M059J (cell line): ENCODE results near the gene HCN4. TPM values are rescaled to one million over a fixed set of nuclear protein-coding genes. Genes with fewer than 3 reads are reported as not detected.

ENCODE experiments used
- DNase-seq: peaks from one replicate; pipeline ENCODE4 v3.0.0-alpha.2; 2012; ENCODE audit warnings: low read depth
- total RNA-seq: library from RNA; depleted of rRNA; stranded (reverse); fragments of >200 nt; shearing (Covaris generic); gene quantifications from 2 replicates; pipeline ENCODE4 v1.2.3, GENCODE V29; 2014

The HCN4 gene
- total RNA-seq, 1 experiment from 2014 or later, result 0.17 TPM

DNA sequence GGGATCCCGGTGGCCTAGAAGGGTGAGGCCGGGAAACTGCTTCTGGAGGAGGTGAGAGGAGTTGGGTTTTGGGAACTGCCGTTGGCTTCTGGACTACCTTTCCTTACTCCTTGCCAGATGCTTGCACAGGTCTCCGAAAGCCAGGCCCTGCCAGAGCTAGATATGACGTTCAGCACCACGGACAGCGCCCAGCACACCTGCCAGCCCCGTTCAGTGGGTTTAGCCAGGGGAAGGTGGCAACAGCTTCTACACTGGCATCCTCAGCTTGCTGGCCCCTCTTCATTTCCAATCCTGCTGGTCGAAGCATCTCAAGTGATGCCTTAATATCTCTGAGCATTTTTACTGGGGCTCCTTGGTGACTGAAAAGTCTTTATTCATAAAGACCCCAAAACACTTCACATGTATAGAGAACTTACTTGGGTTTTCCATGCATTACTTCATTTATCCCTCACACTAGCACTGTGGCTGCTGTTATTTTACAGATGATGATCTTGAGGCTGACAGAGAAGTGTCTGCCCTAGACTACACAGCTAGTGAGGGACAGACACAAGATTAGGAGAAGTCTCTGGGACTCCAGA, 21.9 kb downstream of the HCN4 start:
- DNase-seq, result peak; percentile 38

DNA sequence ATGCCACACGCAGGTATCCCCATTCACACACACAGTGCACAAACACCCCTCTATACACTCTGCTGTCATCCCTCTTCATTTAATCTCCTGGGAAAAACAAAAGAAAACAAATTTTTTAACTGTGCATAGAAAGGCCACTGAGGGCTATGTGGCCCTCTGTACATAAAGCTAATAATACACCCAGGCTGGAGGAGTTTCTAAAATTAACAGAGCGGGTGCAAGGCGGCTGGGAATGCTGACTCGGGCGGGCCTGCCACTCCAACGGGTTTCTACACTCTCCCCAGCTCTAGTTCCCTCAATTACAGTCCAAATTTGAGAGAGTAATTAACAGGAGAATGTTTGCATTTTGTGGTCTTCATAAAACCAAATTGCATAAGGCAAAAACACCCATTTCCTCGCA, 23.1 kb downstream of the HCN4 start:
- DNase-seq, result no peak

DNA sequence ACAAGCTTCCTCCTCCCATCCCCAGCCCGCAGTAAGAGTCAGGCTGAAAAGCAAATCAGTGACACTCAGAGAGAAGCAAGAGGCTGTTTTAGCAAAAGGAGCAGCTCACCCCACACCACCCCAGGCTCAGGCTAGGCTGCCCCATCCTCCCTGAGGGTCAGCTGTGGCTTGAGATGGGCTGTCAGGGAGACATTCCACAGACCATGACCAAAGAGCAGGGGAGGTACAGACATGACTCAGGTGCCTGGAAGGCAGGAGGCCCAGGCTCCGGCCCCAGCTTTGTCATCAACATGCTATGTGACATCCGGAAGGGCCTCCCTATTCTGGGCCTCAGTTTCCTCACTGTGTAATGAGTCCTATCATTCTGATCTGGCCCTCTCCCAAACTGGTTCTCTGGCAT, 24.7 kb downstream of the HCN4 start:
- peak; percentile 80 for DNase-seq

DNA sequence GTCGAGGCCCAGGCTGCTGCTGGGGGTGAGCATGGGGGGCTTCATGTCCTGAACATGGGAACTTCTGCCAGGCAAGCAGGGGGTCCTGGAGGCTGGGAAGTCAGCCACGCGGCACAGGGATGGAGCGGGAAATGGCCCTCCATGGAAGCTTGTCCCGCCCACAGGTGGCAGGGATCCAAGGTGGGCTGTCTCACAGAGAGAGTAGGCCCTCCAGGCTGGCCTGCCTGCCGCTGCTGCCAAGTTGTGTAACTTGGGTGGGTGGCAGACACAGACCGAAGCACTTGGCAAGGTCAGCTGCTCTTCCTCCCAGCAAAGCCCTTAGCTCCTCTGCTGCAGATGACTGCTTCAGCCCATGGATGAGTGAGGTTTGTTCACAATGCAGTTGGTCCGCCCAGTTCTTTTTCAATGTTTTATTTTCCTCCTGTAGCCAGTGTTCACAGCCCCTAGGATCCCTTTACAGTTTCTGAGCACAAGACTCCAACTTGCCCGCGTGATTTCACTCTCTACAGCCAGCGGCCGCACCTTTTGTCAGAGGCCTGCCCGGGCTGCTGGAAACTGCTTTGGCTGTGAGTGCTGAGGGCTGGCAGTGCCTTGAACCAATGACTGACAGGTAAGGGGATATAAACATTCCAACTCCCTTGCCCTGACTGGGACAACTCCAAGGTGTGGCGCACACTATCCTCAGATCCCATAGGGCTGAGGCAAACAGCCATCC, 26.7 kb downstream of the HCN4 start:
- peak; percentile 18 for DNase-seq

DNA sequence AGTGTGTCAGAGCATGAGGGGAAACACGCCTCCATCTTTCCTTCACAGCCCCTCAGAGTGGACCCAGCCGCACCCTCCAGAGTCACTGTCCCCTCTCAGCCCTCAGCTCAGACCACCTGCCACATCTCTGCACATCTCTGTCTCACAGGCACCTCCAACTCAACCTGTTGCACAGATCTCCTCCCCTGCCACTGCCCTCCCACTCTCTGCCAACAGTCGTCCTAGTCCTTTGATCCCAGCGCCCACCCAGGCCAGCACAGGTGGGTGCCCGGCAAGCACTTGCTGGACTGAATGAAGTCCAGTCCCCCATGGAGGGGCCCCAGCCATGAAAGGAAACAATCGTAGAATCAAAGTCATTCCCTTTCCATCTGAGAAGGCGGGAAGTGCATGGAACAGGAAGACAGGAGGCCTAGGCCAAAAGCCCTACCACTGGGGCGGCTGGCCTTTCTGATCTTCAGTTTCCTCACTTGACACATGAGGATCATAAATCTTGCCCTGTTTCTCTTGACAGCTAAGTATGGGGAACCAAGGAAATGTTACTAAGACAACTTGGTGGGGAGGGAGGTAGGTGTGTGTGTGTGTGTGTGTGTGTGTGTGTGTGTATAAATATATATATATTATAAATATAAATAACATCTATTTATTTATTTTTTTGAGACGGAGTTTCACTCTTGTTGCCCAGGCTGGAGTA, 28.1 kb downstream of the HCN4 start:
- DNase-seq, result no peak

DNA sequence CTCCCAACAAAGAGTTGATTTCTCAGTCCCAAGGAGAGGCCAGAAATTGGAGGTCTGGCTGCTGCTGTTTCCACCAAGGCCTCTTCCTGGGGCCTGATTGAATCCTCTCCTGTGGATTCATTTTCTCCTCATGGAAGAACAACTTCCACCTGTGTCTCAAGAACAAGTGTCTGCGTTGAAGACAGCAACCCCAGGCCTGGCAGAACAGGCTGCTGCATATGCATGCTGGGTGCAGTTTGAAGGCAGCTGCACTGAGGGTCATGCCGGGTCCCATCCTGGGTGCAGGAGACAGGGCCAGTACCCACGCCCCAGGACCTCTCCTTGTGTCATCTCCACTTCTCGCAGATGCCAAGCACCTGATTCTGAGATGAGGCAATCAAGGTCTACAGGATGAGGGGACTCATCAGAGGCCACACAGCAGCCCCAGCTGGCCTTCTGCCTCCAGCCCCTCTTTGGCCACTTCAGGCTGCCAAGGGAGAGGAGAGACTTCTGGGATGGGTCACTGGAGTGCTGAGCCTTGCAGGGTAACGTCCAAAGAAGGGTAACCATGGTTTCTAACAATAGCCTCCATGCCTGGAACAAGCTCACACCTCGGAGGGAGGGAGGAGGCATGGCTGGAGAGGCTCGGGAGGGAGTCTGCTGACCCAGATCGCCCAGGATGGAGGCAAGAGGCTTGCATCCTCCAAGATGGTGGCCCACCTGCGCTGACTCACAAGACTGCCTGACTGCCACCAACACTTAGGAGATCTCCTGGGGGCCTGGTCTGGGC, 30.0 kb downstream of the HCN4 start:
- no peak for DNase-seq

DNA sequence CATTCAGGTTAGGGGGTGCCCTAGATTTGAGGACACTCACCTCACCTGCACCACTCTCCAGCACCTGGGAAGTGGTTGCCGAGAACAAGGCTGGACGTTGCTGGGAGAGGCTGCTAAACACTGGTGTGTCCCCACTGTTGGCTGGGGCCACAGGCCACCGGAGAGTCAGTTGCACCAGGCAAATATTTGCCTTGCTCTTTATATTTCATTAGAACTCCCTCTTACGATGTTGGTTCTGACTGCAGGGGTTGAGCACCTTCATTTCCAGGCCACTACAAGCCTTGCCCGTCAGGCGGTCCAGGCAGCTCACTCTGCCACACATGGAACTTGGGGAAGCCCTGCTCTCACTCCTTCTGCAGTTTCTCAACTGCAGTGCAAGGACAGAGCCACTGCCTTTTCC, 30.7 kb downstream of the HCN4 start:
- no peak for DNase-seq

DNA sequence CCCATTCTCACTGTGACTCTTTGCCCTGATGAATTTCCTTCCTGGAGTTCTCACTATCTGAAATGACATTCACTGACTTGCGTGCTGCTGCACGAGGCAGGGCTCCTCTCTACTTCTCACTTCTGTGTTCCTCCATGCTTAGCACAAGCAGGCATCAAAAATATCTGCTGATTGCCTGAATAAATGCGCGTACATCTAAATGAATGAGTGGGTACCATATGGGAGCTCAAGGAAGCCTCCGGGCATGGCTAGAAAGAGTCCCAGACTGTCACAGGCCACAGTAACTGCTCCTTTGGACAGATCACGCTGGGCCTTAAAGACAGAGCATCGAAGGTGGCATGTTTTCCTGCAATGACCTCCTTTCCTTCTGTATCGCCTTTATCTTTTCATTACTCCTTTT, 31.6 kb downstream of the HCN4 start:
- DNase-seq, result no peak

DNA sequence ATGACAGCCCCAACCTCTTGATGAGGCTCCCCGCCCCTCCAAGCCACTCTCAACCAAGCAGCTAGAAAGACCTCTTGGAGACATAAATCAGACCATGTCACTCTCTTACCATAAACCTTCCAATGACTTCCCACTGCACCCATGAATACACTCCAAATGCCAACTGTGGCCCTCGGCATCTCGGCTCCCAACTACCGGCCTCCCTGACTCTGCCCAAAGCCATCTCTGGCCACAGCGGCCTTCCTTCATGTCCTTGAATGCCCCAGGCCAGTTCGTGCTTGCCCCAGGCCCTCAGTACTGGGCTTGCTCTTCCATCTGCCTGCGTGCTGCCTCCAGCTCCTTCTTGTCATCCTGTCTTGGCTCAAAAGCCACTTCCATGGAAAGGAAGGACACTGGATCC, 32.0 kb downstream of the HCN4 start:
- DNase-seq, result no peak

DNA sequence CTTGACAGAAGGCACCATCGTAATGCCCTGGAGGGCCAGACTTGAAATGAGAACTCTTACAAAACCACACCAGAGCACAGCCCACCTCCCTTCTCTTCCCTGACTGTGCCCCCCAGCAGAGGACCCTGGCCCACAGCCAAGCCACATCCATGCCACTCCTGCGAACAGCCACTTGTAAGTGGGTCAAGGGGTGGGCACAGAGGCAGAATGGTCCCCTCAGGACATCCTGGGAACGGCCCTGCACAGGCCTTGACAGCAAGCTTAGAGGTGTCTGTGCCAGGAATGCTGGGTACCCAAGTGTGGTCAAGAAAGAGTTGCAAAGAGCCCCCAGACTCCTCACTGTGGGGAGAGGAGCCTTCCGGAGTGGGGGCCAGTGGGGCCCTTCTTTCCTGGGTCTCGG, 33.3 kb downstream of the HCN4 start:
- DNase-seq, result no peak

DNA sequence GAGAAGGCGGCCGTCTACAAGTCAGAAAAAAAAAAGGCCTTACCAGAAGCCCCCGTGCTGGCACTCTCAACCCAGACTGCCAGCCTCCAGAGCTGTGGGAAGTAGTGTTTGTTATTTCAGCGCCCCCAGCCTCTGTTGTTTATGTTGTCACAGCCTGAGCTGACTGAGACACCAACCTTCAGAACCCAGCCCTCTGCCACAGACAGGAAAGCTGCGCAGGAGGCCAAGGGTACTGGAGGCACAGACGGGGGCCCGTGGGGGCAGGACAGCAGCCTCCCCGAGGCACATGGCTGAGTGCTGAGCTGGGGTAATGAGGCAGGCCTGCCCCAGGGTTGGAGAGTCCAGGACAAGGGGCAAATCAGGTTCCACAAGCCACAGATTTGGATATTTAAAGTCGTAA, 33.7 kb downstream of the HCN4 start:
- DNase-seq, result no peak

DNA sequence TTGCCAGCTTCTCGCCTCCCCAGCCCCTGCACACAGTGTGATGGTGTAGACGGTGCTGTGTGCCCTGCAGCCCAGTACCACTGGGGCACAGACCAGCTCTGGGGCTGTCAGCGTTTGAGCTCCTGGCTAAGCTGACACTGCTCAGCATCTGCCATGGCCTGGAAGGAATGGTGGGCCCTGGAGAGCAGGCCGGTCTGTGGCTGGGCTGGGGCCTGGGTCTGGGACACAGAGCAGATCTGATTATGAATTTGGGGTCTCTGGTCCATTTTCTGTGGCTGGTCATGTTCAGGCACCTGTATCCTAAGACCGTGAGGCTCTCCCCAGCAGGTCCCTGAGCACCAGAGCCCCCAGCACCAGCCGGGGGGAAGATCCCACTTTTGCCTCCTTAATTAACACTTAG, 34.7 kb downstream of the HCN4 start:
- DNase-seq, result no peak

DNA sequence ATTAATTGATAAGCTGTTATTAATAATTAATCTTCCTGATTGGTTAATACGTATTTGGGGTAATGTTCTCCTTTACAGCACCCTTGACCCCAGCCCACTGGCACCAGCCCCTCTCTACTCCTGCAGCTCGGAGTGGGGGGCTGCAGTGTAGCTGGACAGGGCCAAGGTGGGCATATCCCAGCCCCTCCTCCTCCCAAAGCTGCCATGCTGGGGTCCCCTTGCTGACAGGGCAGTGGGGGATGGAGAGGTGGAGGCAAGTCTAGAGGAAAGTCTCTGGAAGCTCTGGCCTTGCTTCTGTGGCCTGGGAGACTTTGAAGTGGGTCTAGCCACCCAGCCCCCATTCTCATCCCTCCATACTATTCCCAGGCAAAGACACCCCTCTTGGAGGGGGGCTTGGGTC, 35.8 kb downstream of the HCN4 start:
- no peak for DNase-seq

DNA sequence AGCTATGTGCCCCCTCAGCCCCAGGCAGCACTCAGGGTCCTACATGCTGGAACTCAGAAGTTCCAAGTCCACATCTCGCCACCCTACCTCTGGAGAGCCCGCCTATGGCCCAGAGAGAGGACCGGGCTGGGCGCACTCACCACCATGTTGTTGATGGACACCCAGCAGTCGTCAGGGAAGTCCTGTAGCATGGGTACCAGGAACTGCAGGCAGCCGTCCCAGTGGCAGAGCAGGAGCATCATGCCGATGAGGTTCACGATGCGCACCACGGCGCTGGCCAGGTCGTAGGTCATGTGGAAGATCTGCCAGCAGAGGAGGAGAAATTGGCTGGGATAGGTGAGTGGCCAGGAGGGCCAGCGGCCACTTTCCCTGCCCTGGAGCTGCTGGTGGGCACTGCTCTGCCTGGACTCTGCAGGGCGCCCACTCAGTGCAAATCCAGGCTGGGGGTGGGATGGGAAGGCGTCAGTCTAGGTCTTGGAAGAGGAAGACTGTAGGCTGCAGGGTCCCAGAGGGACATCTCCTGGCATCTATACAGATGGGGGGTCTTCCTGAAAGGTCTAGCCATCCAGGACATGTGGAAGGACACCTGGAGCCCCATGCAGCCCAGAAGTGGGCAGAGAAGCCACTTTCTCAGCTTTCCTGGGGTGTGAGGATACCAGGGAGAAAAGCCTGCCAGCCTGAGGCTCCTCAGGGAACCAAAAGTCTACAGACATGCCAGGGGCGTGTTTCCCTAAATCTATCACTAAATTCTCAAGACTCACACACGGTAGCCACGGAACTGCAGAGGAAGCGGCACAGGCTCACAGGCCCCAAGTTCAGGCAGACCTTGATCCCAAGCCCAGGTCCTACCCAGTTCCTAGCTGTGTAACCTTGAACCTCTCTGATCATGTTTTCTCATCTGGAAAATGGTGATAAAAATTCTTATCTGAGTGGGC, 36.5 kb downstream of the HCN4 start:
- no peak for DNase-seq

DNA sequence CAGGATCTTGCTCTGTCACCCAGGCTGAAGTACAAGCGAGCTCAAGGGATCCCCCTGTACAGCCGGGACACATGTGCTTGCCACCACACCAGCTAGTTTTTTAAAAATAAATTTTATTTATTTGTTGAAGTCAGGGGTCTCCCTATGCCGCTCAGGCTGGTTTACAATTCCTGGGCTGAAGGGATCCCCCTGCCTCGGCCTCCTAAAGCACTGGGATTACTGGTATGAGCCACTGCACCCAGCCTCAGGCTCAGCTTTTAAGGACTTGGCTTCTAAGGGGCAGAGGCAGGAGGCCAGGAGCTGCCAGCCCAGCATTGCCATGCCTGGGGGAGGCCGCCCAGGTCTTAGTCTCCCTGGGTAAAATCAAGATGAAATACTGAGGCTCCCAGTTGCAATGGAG, 37.3 kb downstream of the HCN4 start:
- no peak for DNase-seq

DNA sequence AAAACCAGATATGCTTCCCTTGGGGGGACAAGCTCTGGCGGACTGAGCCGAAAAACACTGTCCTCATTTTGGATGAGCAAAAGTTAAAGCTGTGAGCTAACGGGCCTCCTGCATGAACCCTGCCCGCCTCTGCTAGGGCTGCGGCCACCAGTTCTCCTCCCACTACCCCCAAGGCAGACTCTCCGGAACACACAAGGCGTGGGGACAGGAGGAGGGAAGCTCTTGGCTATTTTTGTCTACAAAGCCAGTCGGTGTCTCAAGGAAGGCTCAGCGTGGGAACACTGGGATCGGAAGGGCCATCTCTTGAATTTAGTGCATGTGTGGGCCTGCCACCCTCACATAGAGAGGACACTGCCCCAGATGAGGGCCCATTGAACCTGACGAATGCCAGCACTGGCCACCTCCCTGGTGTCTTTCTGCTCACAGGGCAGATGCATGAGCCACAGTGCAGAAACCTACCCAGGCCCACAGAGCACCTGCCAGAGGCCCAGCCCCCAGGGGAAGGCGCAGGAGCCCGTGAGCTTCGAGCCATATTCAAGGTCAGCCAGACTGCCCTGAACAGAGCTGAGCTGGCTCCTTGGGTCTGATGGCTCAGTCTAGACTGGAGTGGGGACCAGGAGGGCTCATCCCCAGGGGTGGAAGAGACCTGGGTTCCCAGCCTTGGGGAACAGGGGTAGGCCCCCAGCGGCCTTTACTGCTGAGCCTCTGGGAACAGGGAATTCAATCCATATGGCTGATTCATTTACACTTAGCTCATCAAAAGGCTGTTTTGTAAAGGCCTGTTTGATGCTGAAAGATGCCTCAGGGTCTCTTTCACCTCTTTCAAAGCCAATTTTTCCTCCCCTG, 38.3 kb downstream of the HCN4 start:
- DNase-seq, result no peak

DNA sequence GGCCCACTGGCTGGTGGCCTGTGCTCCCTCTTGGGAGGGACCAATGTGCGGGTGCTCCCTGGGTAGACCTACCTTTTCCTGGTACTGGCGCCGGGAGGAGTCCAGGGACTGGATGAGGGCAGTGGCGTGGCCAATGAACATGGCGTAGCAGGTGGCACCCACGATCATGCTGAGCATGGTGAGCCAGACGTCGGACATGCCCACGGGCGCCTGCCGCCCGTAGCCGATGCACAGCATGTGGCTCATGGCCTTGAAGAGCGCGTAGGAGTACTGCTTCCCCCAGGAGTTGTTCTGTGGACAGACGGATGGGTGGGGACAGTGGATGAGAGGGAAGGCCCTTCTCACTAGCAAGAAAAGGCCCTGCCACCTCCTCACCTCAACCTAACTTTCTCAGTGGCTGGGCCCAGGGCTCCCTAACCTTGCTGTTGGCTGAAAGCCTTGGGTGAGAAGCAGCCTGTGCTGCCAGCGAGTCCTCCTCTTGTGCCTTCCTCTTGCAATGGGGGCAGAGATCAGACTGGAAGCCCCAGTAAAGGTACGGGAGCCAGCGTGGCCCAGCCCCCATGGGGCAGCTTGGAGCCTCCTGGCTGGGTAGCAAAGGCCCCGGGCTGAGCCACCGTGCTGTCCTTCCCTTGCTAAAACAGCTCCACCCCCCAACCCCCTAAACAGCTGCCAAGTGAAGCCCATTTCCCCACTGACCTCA, 39.1 kb downstream of the HCN4 start:
- DNase-seq, result no peak

DNA sequence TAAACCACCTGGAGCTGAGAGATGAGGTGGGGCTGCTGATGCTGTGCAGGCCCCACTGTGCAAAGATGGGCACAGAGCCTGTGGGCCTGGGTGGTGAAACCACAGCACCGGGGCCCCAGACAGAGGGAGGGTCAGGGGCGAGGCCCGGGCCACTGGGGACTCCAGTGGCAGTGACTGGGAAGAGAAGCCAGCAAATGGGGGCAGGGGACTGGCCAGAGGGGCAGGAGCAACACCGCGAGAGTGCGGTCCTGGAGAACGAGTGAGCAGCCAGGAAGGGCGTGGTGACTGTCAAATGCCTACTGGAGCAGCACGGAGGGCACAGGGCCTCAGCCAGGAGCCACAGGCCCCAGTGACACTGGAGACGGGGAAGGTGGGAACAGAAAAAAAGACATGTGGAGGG, 39.8 kb downstream of the HCN4 start:
- no peak for DNase-seq

DNA sequence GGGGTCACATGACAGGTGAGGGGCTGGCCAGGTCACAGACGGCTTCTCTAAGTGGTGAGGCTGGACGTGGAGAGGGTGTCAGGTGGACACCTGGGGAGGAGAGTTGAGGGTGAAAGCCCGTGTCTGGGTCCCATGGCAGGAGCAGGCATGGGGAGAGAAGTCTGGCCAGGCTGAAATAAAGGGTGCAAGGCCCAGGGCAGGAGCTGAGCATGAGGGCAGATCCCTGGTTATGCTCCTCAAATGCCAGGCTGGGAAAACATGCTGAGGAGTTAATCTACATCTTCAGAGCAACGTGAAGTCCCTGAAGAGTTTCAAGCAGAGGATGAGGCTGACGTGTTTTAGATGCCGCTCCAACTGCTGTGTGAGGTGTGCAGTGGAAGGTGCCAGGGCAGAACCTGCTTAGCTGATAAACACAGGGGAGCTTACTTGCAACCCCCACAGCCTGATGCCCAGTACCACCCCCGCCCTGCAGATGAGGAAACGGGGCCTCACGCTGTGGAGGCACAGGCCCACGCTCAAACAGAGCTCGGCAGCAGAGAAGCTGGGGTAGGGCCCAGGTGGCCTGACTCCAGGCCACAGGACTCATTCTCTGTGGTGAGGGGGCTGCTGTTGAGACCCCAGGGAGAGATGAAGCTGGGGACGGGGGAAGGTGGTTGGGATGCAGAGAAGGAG, 40.5 kb downstream of the HCN4 start:
- DNase-seq, result no peak
